GM12892 (cell line): ENCODE results near the gene KCNK10.

ENCODE experiments used
- DNase-seq: peaks from one replicate; pipeline ENCODE4 v3.0.0; 2011; ENCODE audit not compliant: insufficient read length
- FAIRE-seq: peaks from 2 replicates; lab custom pipeline; 2011; peaks lifted over from hg19 to GRCh38; lab: Jason Lieb, UNC
- POLR2A ChIP-seq: IDR thresholded peaks from 2 replicates; pipeline ENCODE4 v1.6.1; 2011; ENCODE audit warnings: low read depth, low read length, control low read depth
- POLR2AphosphoS5 ChIP-seq: IDR thresholded peaks from 2 replicates; pipeline ENCODE4 v1.6.1; 2011; ENCODE audit warnings: low read depth, low read length, control low read depth
- TAF1 ChIP-seq: IDR thresholded peaks from 2 replicates; pipeline ENCODE4 v1.6.1; 2011; ENCODE audit warnings: low read depth, mild to moderate bottlenecking, control low read depth, low read length, borderline replicate concordance

KCNK10 gene

DNA sequence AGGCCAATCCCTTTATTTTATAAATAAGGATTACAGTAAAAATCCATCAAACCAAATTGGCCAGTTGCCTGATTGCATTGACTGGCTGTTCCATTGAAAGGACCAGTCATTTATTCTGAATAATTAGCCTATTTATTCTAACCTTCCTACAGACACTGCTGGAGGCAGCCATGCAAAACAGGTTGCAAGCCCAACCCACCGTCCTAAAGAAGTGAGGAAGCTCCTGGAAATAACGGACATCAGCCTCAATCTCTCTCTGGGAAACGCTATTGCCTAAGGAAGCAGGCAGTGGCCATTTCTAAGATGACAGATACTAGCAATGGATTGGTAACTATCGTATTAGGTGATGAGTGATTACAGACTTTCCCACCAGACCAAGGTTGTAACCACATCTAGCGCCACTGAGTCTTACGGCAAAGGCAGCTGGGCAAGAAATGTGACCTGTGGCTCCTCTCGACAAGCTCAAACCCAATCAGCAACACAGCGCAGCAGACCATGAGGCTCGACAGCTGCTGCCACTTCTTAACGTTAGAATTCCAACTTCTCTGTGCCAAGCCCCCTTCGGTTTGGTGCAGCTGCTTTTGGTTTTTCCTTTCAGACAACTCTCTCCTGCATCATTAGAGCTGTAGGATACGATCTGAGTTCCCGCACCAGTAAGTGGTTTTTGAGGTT is 134.2 kb downstream of the KCNK10 start:
- DNase-seq (no peak), FAIRE-seq (peak; percentile 87)
- TF ChIP-seq POLR2AphosphoS5 (no peak), POLR2A (no peak), TAF1 (no peak)

DNA sequence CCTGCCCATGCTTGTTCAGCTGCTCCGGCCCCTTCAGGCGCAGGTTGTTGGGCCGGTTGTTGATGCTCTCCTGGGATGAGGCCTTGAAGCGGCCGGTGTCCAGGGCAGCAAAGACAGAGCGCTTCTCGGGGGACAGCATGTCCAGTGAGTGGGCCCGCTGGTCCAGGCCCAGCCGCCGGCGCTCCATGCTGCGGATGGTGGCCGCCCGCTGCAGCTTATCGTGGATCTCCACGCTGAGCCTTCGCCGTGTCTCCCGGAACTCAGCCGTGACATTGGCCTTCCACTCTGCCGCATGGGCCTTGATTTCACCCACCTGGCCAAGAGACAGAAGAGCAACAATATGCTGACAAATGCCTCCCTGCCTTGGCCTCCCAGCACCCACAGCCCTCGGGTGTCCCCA is 137.2 kb downstream of the KCNK10 start:
- FAIRE-seq: no peak
- TF ChIP-seq POLR2A: no peak
- TF ChIP-seq POLR2AphosphoS5: no peak
- TF ChIP-seq TAF1: no peak
- no peak for DNase-seq

DNA sequence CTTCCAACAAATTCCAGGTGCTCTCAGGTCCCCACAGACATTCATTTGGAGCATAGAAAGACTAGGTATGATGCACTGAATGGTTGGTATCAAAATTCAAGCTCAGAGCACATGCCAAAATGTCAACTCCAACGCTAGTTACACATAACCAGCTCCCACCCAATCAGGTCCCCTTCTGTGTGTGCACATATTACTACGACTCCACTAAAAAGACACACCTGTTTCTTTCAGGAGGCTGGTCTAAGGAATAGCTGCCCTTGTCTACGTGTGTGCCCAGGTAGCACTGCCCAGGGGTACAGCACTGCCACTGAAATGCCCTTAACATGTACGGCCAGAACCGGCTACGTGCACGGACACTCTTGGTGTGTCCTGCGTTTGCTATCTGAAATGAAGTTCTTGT is 138.1 kb downstream of the KCNK10 start:
- FAIRE-seq (no peak), DNase-seq (no peak)
- no peak for TF ChIP-seq POLR2AphosphoS5
- no peak for TF ChIP-seq TAF1
- TF ChIP-seq POLR2A: no peak

DNA sequence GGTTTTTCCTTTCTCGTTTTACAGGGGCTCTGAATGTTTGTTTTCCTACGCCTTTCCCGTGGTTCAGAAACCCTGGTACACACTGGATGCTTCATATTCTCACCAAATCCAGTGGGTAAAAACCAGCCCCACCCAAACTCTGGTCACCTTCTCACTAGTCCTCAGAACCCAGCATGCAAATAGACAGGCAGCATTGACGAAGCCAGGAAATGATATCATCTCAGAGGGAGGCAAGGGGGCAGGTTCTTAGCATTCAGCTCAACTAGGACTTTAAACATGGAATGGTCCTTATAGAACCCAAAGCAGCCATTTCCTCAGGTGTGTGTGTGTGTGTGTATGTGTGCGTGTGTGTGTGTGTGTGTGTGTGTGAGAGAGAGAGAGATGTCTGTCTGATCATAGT is 142.0 kb downstream of the KCNK10 start:
- no peak for DNase-seq
- no peak for FAIRE-seq
- TF ChIP-seq POLR2A (no peak), TAF1 (no peak), POLR2AphosphoS5 (no peak)

DNA sequence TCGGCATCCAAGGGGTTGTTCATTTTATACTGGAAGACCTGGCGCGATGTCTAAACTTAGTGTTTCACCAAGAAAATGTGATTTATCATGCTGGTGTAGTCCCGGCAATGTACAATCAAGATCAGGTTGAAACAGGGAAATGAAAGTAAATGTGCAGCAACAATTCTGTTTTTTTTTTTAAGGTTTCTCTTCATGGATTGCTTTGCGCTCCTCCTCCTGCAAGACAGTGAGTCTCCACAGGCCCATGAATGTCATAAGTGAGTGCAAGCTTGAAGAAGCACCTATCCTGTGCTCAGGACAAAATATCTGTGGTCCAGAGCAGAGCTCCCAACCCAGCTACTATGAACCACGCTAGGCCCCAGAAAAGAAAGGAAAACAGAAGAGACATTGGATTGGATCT is 143.4 kb downstream of the KCNK10 start:
- FAIRE-seq (no peak), DNase-seq (no peak)
- TF ChIP-seq POLR2A (no peak), TAF1 (no peak), POLR2AphosphoS5 (no peak)

DNA sequence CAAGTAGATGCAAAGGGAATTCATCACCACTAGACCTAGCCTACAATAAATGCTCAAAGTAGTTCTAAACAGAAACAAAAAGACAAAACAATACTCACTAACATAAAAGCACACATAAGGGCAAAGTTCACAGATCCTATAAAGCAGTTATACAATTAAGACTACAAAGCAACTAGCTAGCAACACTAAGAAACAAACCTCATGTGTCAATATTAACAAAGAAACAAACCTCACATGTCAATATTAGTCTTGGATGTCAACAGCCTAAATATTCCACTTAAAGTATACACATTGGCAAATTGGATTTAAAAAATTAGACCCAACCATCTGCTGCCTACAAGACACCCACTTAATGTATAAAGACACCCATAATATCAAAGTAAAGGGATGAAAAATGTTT is 152.7 kb downstream of the KCNK10 start:
- DNase-seq (no peak), FAIRE-seq (no peak)
- no peak for TF ChIP-seq POLR2AphosphoS5
- no peak for TF ChIP-seq POLR2A
- no peak for TF ChIP-seq TAF1

DNA sequence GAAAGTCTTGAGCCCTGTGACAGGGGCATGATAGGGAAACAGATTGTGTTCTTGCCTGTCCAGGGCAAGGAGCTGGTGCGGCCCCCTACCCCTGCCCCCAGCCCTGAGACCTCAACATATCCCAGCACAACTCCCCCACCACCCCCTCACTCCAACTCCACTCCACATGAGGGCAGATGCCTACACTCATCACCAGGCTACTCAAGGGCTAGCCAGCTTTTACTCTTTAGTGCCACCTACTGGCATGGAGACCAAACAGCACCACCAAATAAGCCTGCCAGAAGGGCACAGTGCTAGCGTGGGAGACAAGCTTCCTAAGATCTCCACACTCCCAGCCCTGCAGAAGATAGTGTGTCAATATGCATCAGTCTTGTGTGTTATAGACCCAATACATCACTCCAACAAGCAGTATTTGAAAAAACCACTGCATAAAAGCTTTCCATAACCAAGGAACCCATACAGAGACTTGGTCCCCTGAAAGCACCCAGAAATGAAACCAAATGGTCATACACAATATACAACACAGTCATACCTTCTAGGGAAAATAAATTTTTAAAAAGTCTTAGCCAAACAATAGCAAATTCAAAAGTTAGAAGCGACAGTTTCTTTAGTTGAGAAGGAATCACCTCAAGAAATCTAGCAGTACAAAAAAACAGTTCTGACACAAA is 154.4 kb downstream of the KCNK10 start:
- FAIRE-seq (peak; percentile 91), DNase-seq (no peak)
- TF ChIP-seq POLR2AphosphoS5 (no peak), TAF1 (no peak), POLR2A (no peak)

DNA sequence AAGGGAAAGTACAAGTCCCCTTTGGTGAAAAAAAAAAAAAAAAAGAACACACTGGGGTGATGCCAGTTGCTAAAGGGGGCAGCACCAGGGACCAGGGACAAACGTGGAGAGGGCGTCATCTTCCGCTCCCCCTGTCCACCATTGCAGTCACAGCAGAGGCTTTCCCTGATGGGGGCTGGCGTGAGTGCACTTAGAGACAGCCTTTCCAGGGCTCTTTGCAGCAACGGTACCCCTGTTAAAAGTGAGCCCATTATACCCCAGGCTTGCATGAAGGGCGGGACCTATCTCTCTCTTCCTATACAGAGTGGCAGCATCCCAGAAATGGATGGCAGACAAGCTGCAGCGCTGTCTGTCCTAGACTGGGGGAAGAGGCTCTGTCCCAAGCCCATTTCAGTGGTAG is 155.0 kb downstream of the KCNK10 start:
- FAIRE-seq (no peak), DNase-seq (no peak)
- no peak for TF ChIP-seq TAF1

DNA sequence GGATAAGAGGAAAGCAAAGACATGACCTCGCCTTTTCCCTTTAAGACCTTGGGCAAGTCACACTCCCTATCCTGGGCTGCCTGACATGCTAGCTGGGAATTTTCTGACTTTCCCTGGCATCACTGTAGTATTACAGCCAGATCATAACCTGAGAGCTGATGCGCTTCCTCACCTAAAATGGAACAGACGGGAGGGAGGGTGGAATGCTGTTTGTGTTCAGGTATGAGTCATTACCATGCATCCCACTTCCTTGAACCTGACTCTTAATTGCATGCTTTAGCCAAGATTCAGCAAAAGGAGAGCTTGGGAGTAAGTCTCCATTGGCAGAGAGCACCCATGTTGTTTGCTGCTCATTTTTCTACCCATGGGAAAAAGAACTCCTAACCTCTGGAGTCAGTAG is 156.5 kb downstream of the KCNK10 start:
- no peak for DNase-seq
- TF ChIP-seq TAF1 (no peak), POLR2AphosphoS5 (no peak), POLR2A (no peak)
- FAIRE-seq: no peak

DNA sequence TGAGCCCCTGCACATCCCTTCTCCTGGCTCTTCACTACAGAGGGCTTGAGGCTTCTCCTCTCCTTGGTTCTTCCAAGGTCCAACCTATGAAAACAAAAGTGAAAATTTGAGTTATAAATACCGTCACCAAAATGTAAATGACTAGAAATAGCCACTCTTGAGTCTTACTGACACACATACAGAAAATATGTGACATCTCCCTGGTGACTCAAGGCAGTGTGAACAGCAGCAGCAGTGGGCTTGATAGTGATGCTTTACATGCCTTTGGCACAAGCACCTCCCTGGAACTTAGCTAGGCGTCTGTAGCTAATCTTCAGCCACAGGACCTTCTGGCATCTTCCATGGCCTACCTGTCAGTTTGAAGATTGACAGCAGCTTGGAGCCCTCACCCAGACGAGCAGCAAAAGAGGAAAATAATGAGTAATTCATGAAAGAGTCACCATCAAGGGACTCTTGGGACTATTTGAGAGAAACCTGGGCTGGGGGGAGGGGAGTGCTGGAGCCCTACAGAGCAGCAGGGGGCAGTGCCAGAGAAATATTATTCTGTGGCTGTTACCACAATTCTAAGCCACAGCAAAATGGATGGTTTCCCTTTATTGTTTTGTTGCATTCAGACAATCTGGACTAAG is 158.0 kb downstream of the KCNK10 start:
- TF ChIP-seq POLR2A: no peak
- no peak for TF ChIP-seq POLR2AphosphoS5
- no peak for TF ChIP-seq TAF1
- FAIRE-seq (no peak), DNase-seq (no peak)

DNA sequence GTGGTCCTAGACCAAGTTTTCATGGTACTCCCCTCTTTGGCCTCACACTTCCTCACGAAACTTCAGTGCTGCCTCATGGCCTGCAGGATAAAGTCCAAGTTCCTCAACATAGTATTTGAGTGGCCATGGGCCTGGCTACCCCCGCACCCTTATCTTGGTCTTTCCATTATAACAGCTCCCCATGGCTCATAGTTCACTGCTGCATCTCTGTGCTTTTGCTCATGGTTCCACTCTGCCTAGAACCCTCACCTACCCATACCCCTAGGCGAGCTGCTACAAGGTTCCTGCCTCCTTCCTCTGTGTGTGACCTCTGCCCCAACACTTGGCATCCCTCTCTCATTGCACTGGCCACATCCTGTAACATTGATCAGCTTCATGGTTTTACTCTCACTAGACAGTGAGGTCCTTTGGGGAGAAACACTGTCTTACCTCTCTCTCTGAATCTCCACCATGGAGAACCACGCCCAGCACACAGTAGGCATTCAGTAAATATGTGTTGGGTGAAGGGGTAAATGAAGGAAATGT is 159.3 kb downstream of the KCNK10 start:
- FAIRE-seq (no peak), DNase-seq (no peak)
- TF ChIP-seq POLR2A (no peak), POLR2AphosphoS5 (no peak), TAF1 (no peak)

DNA sequence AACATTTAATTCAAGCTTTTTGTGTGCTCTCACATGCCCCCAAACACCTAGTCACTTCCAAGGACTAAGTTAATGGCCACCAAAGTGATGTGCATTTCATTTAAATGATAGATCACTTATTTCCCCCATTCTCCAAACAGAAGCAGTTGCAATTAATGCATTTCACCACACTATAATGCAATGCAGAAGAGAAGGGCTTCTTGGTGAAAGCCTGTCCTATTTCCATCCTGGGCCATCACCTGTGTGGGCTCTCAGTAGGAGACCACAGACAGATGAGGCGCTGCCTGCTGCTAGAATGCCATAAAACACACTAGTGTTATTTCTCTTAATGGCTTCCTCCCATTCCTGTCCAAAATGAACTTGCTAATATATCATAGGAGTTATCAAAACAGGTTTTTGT is 166.9 kb downstream of the KCNK10 start:
- no peak for TF ChIP-seq POLR2A
- TF ChIP-seq TAF1: no peak
- no peak for TF ChIP-seq POLR2AphosphoS5
- FAIRE-seq: no peak
- no peak for DNase-seq

DNA sequence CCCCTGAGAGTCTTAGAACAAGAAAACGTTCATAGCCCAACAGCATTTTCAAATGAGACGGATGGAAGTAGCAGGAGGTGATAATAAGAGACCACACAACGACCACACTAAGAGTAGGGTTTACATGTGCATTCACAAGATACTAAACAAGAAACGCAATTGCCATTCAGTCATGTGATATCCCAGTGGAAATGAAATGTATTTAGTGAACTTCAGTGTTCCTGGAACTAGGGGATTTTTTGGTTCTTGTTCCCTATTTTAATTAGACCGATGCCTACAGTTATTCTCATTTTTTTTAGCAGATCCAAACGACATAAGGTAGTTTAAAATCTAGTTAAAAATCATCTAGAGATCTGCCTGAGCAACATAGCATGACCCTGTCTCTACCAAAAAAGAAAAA is 168.1 kb downstream of the KCNK10 start:
- TF ChIP-seq TAF1 (no peak), POLR2A (no peak), POLR2AphosphoS5 (no peak)
- FAIRE-seq: no peak
- no peak for DNase-seq

DNA sequence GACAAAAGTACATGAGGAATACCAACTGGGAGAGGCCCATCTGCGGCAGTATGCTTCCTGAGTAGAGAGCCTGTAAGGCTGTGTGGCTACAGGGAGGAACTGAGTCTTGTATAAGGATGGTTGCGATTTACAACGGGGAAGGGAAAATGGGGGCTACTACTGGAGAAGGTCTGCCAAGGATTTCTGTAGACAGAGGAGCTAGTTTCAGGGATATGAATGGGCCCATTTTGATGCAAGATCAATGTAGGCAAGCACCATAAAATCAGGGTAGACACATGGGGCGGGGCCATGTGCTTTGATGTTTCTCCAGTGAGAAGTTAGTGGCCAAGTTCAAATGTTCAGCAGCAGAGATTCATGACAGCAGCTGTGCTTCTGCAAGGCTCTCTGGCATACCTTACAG is 168.7 kb downstream of the KCNK10 start:
- no peak for FAIRE-seq
- no peak for DNase-seq
- TF ChIP-seq POLR2AphosphoS5: no peak
- no peak for TF ChIP-seq POLR2A
- TF ChIP-seq TAF1: no peak
